NB4 (cell line): Measurements from ENCODE around the gene L3MBTL4.

Source experiments
- DNase-seq: peaks from one replicate; pipeline ENCODE4 v3.0.0; 2010; ENCODE audit warnings: low read depth
- H3K4me3 ChIP-seq: one replicate; pipeline ENCODE4 v1.5.1; 2011; ENCODE audit warnings: mild to moderate bottlenecking, low read depth, low read length, moderate library complexity
- MYC ChIP-seq: IDR thresholded peaks from 2 replicates; pipeline ENCODE4 v1.6.1; 2011; ENCODE audit warnings: low read depth, low read length
- POLR2A ChIP-seq: IDR thresholded peaks from 2 replicates; pipeline ENCODE4 v1.6.1; 2011; ENCODE audit warnings: mild to moderate bottlenecking; ENCODE audit not compliant: insufficient read length; ENCODE audit errors: extremely low read depth
- TF ChIP-seq, protein P1 (sequence below): IDR thresholded peaks from 2 replicates; pipeline ENCODE4 v1.6.1; 2011; ENCODE audit warnings: low read depth, low read length
- TF ChIP-seq, protein P2 (sequence below): IDR thresholded peaks from one replicate; pipeline ENCODE4 v1.5.1; 2012; ENCODE audit warnings: low read depth, low read length

The L3MBTL4 gene

DNA sequence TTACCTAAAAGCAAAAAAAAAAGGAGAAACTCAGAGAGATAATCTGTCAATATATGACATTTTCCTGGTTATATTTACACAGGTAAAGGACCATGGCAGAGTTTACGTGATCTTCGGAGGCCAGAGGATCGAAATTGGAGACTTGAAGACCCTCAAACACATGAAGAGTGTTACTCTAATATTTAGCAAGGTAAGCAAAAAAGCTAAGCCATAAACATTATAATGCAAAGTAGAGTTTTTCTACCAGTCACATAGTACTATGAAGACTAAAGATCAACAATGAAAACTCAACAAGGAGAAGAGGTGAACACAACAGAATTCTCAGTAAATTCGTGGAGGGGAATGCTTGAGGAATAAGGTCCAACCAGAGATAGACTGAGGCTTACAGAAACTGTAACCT, 78.5 kb downstream of the L3MBTL4 start:
- H3K4me3 ChIP-seq = no peak overlapping the region
- DNase-seq = no peak
- TF ChIP-seq, protein P1, sequence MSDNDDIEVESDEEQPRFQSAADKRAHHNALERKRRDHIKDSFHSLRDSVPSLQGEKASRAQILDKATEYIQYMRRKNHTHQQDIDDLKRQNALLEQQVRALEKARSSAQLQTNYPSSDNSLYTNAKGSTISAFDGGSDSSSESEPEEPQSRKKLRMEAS = no peak
- TF ChIP-seq, protein P2, sequence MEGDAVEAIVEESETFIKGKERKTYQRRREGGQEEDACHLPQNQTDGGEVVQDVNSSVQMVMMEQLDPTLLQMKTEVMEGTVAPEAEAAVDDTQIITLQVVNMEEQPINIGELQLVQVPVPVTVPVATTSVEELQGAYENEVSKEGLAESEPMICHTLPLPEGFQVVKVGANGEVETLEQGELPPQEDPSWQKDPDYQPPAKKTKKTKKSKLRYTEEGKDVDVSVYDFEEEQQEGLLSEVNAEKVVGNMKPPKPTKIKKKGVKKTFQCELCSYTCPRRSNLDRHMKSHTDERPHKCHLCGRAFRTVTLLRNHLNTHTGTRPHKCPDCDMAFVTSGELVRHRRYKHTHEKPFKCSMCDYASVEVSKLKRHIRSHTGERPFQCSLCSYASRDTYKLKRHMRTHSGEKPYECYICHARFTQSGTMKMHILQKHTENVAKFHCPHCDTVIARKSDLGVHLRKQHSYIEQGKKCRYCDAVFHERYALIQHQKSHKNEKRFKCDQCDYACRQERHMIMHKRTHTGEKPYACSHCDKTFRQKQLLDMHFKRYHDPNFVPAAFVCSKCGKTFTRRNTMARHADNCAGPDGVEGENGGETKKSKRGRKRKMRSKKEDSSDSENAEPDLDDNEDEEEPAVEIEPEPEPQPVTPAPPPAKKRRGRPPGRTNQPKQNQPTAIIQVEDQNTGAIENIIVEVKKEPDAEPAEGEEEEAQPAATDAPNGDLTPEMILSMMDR = no peak
- TF ChIP-seq POLR2A = no peak
- no peak for TF ChIP-seq MYC

DNA sequence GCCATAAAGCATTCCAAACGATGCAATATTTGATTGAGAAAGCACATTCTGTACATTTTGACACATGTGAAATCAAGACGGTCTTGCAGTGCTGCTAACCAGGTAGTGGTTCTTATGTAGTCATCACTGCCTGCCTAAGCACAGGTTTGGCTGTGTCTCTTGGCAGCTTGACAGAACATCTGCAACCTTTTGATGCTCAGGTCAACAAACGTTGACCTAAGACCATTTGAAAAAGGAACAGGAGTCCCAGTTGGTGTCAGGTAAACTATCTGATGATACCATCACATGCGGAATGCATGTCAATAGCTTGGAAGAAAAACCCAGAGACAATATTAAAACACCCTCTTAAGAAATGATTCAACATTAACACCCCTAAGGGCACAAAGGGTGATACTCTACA, 80.7 kb downstream of the L3MBTL4 start:
- no peak overlapping the region for H3K4me3 ChIP-seq
- TF ChIP-seq, protein P1 = no peak
- no peak for TF ChIP-seq POLR2A
- TF ChIP-seq MYC = no peak
- TF ChIP-seq, protein P2 = no peak
- DNase-seq = no peak

DNA sequence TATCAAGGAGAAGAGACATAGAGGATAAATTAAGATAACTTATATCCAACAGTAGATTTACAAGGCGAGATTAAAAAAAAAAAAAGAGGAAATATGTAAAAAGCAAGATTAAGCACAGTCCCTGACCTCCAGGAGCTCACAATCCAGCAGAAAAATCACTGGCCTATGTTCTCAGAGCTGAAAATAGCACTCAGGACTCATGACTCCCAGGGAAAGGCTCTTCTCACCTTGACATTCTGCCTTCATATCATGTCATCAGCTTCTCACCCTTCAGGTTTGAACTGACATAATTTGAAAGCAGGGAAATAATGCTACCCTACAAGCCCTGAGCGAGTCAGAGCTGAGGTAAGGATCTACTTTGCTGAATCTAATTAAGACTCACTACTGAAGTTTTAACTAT, 82.8 kb downstream of the L3MBTL4 start:
- no peak for DNase-seq
- TF ChIP-seq, protein P2 = no peak
- TF ChIP-seq, protein P1 = no peak
- no peak for TF ChIP-seq MYC
- TF ChIP-seq POLR2A = no peak

DNA sequence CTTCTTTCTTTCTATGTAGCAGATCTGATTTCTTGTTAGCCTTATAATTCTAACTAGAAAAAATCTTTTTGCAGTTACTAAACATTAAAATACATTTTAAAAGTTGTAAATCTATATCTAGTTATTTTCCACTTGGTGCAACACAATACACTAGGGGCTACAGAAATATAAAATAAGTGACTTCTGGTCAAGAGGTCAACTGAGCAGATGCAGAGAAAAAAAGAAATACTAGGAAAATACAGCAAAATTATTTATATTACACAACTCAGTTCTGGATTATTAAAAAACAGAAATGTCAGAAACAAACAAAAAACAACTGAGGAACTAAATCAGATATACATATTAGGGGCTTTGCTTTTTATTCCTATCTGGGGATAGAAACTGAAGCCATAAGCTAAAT, 83.9 kb downstream of the L3MBTL4 start:
- no peak for TF ChIP-seq MYC
- TF ChIP-seq, protein P2 = no peak
- TF ChIP-seq POLR2A = no peak
- TF ChIP-seq, protein P1 = no peak
- DNase-seq = no peak
- no peak overlapping the region for H3K4me3 ChIP-seq

More for the DNA sequence above, 82.8 kb downstream of the L3MBTL4 start:
- no peak overlapping the region for H3K4me3 ChIP-seq

DNA sequence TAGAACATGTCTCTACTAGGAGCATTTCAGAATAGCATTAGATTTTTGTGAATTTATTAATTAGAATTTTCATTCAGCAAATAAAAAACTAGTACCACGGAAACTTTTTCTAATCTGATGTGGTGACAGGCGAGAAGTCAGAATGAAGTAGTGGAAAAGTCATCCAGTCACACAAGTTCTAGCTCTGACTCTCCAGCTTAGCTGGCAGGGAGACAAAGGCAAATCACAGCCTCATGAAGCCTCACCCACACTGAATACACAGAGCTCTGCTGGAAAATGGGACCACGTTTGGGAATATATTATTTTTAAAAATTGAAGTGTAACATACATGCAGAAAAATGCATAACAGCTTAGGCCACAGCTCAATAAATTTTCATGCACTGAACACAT, 86.1 kb downstream of the L3MBTL4 start:
- no peak overlapping the region for H3K4me3 ChIP-seq
- TF ChIP-seq POLR2A = no peak
- no peak for DNase-seq

DNA sequence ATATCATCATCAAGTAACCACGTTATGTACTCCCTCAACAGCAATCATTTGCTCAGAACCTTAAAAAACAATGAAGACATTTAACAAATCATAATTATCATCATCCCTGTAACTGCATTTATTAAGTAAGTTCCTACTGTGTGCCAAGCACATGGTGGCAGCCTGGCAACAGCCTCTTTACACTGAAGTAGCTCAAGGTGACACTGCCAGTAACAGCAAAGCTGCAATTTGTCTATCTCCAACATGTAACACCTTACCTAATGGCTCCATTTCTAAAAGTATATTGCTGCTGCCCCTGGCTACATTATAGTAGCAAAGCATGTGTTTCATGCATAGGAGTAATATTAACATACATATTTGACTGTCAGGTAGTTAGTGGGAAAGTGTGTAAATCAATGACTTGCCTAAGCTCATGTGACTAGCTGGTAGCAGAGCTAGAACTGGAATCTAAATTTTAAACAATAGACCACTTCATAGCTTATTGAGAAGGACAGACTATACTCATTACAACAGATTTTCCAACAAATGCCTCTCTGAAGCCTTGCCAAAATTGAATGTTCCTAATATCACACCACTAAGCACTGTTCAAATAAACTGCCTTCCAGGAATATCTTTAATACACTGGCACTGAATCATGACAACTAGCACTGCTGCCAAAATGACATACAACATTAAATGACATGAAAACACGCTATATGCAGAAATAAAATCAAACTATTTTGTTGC, 86.7 kb downstream of the L3MBTL4 start:
- no peak for DNase-seq
- H3K4me3 ChIP-seq = no peak overlapping the region
- TF ChIP-seq MYC (no peak), POLR2A (no peak)
- TF ChIP-seq, protein P2 = no peak
- TF ChIP-seq, protein P1 = no peak
